ENCODE measurements around the gene CCL21.

GRCh38 chr9:34742710-34743109, 32.8 kb upstream of the CCL21 start:
- TF ChIP-seq TAF1 (IDR thresholded peaks at IDR 0.05; ENCODE audit: low read depth) (no peak), EP300 (conservative IDR thresholded peaks at IDR 0.05; ENCODE audit: poor library complexity, severe bottlenecking) (no peak), CTCF (IDR thresholded peaks at IDR 0.05; ENCODE audit: poor library complexity, severe bottlenecking) (no peak), RAD21 (conservative IDR thresholded peaks at IDR 0.05) (no peak), EZH2 (IDR thresholded peaks at IDR 0.05; ENCODE audit: borderline replicate concordance, insufficient read depth, low read length, poor library complexity, severe bottlenecking) (no peak), POLR2AphosphoS5 (IDR thresholded peaks at IDR 0.05) (no peak), REST (IDR thresholded peaks at IDR 0.05; ENCODE audit: borderline replicate concordance) (no peak), MXI1 (conservative IDR thresholded peaks at IDR 0.05; ENCODE audit: poor library complexity, severe bottlenecking) (no peak), SMC3 (conservative IDR thresholded peaks at IDR 0.05; ENCODE audit: poor library complexity) (no peak)

Measured in neural cell (in vitro differentiated cells).